ENCODE results near the gene HBD.
"Not testable (repeated sequence)": the region's sequence is repeated elsewhere in the genome, so short reads cannot be mapped to it uniquely, and the experiment has no call there.

HBD gene

DNA sequence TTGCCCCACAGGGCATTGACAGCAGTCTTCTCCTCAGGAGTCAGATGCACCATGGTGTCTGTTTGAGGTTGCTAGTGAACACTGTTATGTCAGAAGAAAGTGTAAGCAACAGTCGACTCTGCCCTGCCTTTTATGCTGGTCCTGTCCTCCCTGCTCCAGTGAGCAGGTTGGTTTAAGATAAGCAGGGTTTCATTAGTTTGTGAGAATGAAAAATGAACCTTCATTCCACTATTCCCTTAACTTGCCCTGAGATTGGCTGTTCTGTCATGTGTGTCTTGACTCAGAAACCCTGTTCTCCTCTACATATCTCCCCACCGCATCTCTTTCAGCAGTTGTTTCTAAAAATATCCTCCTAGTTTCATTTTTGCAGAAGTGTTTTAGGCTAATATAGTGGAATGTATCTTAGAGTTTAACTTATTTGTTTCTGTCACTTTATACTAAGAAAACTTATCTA, at the start of gene HBD:
HBD (minus strand) TSS at position 103 of the 454 bp plus-strand sequence; CDS start at position 53, 50 bp downstream.
- no peak for DNase-seq

DNA sequence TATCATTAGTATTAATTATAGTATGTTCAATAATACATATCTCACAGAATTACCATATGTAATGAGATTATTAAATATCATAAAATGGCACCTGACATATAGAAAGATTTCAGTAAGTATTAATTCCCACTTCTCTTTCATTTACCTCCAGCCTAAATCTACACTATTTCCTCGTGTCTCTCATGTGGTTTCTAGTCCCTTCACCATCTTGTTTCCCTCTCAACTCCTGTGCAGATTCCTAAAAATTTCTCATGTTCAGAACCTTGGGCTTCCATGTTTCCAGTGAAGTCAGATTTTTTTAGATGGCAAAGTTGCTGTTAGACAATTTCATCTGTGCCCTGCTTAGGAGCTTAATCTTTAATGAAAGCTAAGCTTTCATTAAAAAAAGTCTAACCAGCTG, 49.6 kb upstream of the HBD start:
- no peak for DNase-seq

DNA sequence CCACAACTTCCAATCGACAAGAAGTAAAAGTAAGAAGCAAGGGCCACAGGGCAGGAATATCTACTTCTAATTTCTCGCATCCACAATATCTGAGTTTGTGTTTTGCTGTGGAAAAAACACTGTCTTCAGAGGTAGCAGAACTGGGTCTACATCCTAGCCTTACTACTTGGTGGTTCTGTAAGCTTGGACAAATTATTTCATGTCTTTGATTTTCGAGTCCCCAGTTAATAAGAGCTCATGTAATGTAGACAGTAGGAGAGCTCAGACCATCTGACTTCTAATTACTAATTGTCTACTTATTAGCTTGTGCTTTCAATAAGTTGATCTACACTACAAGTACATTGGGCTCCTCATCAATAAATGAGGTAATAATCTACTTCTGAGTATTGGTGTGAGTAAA, 48.8 kb upstream of the HBD start:
- DNase-seq = no peak

DNA sequence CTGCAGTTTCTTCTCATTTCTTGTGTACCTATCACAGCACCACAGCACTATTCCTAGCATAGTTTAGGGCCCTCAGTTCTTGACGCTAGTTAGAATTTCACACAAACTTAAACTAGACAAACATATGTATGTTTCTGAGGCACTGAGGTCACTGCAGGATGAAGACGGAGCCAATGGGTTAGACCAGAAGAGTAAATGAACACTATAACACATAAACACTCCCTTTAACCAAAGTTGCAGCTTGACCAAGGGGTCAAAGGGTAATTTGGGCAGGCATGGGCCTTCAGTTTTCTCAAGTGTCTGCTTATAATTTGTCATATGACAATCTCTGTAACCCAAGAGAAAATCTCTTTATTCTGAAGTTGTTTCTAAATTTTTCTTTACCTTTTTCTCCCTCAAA, 48.3 kb upstream of the HBD start:
- DNase-seq = no peak

DNA sequence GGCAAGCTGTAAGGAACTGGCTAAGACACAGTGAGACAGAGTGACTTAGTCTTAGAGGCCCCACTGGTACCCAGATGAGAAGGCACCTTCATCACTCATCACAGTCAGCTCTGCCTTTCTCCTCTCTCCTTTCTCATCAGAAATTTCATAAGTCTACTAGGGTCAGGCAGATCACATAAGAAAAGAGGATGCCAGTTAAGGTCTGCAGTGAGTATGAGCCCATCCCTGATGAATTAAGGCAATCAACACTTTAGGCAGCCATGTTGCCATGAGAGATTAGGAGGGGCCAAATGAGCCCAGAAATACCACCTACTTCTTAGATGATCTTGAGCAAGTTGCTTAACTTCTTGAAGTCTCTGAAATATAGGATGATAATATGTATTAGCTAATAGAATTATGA, 47.3 kb upstream of the HBD start:
- DNase-seq = no peak

DNA sequence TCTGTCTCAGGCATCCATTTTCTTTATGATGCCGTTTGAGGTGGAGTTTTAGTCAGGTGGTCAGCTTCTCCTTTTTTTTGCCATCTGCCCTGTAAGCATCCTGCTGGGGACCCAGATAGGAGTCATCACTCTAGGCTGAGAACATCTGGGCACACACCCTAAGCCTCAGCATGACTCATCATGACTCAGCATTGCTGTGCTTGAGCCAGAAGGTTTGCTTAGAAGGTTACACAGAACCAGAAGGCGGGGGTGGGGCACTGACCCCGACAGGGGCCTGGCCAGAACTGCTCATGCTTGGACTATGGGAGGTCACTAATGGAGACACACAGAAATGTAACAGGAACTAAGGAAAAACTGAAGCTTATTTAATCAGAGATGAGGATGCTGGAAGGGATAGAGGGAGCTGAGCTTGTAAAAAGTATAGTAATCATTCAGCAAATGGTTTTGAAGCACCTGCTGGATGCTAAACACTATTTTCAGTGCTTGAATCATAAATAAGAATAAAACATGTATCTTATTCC, 46.4 kb upstream of the HBD start:
- no peak for DNase-seq

DNA sequence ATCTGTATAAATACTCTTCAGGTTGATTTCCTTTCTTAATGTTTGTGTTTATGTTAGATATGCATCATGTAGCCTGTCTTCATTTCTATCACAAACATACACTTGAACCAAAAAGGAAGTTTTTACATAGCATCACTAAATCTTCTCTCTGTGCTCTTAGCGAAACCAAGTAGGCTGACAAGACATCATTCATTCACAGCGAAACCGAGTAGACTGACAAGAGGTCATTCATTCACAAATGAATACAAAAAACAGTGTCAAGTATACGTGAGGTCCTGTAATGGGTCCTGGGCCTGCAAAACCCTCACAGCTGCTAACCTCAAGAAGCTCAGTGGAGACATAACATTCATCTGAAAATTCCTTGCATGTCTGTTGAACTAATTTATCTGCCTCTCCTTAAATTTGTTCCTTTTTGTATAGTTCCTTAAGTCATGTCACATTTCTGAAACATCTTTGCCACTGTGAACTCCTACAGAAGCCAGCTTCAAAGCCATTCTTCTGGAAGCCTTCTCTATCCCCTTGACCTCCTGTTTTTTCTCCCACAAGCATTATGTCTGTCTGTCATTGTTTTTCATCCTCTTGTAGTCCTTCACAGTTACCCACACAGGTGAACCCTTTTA, 45.3 kb upstream of the HBD start:
- no peak for DNase-seq

DNA sequence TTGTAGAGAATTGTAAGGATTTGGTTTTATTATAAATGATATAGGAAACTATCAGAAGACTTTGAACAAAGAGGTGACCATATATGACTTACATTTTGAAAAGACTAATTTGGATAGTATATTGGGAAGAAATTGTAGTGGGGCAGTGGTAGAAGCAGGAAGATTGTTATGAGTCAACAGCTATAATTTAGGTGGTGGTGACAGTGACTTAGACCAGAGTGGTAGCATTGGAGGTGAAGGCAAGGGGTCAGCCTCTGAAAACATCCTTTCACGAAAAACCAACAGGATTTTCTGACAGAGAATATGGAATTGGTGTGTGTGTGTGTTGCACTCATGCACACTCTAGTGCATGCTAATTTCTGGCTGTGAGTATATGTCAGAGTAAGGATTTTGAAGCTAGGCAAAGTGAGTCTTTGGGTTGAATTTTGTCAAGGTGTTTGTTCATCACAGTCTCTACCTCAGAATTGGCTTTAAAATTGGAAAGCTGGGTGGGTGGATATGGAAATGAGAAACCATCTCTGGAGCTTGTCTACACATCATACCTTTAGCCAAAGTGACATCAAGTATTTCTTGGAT, 43.6 kb upstream of the HBD start:
- no peak for DNase-seq

DNA sequence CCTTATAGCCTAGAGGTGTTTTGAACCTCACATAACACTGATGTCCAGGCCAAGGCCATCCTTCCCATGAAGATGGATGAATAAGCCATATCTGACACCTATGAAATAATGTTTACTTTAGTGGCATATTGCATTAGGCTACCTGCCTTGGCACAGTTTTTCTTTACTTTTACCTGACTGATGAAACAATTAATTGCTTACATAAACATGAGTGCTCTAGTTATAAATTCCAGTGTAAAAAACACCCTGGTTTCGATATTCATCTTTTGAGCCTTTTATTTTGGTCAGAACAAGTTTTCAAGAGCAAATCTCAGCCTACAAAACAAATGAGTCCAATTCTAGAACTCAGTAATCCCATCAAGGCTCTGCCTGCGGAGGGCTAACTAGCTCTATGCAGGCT, 42.4 kb upstream of the HBD start:
- no peak for DNase-seq

DNA sequence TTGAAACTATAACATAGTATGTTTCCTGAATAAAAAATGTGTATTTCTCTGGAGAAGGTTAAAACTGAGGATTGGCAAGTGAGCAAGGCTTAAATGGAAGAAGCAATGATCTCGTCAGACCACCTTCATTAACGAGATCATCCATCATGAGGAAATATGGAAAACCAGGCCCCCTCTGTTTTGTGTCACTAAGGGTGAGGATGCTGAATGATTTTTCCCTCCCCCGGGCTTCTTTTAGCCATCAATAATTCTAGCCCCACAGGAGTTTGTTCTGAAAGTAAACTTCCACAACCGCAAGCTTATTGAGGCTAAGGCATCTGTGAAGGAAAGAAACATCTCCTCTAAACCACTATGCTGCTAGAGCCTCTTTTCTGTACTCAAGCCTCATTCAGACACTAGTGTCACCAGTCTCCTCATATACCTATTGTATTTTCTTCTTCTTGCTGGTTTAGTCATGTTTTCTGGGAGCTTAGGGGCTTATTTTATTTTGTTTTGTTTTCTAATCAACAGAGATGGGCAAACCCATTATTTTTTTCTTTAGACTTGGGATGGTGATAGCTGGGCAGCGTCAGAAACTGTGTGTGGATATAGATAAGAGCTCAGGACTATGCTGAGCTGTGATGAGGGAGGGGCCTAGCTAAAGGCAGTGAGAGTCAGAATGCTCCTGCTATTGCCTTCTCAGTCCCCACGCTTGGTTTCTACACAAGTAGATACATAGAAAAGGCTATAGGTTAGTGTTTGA, 41.3 kb upstream of the HBD start:
- DNase-seq = no peak

DNA sequence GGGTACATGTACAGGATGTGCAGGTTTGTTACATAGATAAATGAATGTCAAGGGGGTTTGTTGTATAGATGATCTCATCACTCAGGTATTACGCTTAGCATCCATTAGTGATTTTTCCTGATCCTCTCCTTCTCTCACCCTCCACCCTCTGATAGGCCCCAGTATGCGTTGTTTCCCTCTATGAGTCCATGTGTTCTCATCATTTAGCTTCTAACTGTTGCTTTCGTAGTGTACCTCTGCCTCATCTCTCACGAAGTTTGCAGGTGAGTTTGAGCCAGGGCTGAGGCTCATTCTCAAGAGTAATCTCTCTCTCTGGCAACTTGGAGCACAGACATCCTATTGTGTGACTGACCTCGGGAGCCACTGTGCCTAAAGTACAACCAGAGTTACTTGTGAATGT, 40.1 kb upstream of the HBD start:
- DNase-seq = no peak

DNA sequence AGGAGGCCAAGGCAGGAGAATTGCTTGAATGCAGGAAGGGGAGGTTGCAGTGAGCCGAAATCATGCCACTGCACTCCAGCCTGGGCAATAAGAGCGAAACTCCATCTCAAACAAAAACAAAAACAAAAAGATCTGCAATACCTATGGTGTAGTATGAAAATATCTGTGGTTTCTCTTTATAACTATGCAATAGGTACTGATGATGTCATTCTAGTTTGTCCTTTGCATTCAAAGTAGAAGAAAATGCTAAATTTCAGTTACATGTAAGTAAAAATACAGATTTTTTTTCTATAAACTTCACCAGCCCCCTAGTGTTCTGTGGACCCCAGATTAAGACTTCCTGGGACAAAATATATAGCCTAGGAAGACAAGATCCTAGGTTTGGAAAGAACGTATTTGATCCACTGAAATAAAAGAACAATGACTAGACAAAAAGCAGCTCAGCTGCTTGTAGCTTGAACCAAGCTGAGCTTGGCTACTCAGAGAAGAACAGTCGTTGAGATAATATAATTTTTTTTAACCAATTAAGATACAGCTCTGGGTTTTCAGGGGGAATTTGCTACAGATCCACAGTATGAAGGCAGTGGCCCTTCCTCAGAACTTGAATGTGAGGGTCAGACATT, 38.2 kb upstream of the HBD start:
- no peak for DNase-seq

DNA sequence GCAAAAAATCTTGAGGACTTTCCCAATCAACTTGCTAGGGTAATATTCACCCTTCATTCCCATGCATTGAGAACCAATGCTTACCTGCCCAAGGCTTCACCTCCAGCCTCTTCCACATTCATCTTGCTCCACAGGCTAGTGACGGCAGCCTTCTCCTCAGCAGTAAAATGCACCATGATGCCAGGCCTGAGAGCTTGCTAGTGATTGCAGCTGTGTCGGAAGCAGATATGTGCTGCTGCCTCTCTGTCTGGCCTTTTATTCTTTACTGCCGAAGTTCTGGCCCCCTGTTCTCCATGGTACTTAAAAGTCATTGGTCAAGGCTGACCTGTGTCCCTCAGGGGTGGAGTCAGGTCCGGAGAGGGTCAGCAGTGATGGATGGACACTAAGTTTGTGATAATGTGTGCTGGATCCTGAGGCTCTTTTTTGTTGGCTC, 35.4 kb upstream of the HBD start, which contains the start of gene HBE1:
HBE1 (minus strand) TSS at position 231 of the 433 bp plus-strand sequence; CDS start at position 176, 55 bp downstream.
- DNase-seq = no peak

DNA sequence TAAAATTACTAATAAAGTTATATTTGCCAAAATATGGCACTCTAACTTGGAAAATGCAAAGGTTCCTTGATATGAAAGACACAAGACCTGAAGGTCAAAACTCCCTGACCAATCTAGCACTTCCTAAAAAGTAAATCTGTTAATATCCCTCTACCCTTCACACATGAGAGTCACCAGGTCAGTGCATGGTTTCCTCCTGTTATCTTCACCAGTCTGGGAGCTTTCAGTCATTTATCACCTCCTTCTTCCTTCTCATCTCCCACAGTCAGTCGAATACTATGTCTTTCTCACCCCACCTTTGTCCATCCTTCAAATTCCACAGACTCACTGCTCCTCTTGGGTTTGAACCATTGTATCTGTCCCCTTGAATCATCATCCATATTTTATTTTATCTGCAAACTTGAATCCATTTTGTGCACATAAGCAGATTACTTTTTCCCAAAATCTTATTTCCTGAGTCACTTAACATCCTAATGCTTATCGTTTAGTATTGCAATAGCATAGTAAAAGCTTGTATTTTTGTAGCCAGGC, 32.8 kb upstream of the HBD start:
- DNase-seq = no peak

DNA sequence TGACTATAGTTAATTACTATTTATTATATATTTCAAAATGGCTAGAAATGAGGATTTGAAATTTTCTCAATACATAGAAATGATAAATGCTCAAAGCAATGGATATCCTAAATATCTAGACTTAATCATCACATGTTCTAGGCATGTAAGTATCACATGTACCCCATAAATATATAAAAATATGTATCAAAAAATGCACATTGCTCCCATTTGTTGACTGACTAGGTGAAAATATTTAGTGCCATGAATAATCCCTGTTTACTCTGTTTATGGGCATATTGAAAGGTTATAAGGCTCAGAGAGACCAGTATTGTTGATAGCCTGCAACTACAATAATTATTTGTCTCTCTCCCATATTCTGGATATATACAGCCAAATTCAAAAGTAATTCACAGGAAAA, 32.3 kb upstream of the HBD start:
- DNase-seq = no peak

DNA sequence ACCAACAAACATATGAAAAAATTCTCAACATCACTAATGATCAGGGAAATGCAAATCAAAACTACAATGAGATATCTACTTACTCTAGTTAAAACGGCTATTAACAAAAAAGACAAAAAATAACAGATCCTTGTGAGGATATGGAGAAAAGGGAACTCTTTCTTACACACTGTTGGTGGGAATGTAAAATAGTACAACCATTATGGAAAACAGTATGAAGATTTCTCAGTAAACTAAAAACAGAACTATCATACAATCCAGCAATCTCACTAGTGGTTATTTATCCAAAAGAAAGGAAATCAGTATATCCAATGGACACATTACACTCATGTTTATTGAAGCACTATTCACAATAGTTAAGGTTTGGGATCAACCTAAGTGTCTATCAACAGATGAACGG, 31.5 kb upstream of the HBD start:
- no peak for DNase-seq

DNA sequence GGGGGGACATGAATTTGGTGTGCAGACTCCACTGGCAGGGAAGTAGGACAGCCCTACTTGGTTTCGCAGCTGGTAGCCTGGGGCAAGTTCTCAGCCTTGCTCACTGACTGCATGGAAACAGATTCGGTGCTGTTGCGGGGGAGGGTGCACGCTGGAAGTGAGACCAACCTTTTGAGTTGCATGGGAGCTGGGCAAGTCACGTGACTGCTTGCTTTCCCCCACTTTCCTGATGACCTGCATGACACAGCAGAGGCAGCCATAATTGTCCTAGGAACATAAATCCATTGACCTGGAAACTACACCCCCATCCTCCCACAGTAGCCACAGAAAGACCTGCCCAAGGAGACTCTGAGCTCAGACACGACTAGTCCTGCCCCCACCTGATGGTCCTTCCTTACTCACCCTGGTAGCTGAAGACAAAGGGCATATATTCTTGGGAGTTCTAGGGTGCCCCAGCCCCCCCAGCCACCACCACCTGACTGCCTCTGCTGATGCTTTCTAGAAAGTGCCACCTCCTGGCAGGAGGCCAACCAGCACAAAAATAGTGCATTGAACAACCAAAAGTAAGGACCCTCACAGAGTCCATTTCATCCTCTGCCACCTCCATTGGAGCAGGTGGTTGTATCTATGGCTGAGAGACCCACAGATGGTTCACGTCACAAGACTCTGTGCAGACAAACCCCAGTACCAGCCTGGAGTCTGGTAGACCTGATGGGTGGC, 24.4 kb upstream of the HBD start:
- DNase-seq = no peak

DNA sequence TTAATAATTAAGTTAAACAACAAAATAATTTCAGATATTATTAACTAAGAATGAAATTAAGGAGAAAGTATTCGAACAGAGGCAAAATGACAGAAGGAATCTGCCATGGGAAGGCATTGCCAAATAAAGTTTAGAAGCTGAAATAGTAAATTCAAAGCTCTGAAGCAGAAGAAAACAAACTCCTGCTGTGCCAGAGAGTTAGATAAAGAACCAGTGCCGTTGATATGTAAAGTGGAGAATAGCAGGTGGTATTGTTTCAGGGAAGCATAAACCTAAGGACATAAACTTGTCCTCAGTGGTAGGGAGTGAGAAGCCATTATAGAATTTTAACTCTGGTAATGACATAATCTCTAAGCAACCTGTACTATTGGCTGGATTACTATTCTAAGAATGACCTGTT, 23.0 kb upstream of the HBD start:
- no peak for DNase-seq

DNA sequence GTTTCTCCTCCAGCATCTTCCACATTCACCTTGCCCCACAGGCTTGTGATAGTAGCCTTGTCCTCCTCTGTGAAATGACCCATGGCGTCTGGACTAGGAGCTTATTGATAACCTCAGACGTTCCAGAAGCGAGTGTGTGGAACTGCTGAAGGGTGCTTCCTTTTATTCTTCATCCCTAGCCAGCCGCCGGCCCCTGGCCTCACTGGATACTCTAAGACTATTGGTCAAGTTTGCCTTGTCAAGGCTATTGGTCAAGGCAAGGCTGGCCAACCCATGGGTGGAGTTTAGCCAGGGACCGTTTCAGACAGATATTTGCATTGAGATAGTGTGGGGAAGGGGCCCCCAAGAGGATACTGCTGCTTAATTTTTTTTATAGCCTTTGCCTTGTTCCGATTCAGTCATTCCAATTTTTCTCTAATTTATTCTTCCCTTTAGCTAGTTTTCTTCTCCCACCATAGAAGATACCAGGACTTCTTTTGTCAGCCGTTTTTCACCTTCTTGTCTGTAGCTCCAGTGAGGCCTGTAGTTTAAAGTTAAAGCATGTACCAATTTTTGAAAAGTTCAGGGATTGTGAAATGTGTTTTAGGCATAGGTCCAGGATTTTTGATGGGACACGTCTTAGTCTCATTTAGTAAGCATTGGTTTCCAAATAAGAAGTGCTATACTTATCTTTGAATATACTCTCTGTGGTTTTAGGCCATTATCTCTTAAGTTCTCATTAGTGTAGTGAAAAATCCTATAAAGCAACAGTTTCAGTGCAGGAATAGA, 20.5 kb upstream of the HBD start, which contains the start of gene HBG2:
HBG2 (minus strand) TSS at position 136 of the 768 bp plus-strand sequence; CDS start at position 83, 53 bp downstream.
- DNase-seq = not testable (repeated sequence)

DNA sequence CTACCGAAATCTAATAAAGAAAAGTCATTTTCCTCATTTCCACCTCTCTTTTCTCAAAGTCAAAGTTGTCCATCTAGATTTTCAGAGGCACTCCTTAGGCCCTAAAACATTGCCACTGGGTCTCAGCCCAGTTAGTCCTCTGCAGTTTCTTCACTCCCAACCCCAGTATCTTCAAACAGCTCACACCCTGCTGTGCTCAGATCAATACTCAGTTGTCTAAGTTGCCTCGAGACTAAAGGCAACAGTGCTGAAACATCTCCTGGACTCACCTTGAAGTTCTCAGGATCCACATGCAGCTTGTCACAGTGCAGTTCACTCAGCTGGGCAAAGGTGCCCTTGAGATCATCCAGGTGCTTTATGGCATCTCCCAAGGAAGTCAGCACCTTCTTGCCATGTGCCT, 19.7 kb upstream of the HBD start:
- not testable (repeated sequence) for DNase-seq

DNA sequence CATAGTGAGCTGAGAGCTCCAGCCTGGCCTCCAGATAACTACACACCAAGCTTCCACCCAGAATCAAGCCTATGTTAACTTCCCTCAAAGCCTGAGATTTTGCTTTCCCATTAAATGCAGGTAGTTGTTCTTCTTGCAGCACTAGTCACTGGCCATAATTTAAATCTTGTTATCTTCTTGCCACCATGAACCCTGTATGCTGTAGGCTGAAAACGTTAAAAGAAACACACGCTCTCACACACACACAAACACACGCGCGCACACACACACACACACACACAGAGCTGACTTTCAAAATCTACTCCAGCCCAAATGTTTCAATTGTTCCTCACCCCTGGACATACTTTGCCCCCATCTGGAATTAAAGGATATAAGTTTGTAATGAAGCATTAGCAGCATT, 19.2 kb upstream of the HBD start:
- not testable (repeated sequence) for DNase-seq

DNA sequence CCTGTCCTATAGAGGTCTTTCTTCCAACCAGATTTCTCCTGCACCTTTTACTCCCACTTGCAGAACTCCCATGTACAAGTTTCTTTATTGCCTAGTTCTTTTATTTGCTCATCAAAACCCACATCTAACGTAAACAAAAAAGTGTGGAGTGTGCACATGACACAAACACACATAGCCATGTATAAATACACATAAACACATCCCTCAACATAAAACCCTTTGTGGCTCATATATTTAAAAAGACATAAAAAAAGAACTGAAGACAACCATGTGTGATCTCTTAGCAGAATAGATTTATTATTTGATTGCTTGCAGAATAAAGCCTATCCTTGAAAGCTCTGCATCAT, 18.6 kb upstream of the HBD start:
- DNase-seq = no peak
